Measurements from ENCODE around the gene RBFOX1.

- TF ChIP-seq MAX (IDR thresholded peaks at IDR 0.05; ENCODE audit: low read depth) (no peak), CTCF (IDR thresholded peaks at IDR 0.05) (no peak), YY1 (IDR thresholded peaks at IDR 0.05; ENCODE audit: low read depth) (no peak), ZBTB33 (IDR thresholded peaks at IDR 0.05; ENCODE audit: borderline replicate concordance, low read depth) (no peak), NRF1 (IDR thresholded peaks at IDR 0.05; ENCODE audit: low read depth, low read length) (no peak), SMC3 (IDR thresholded peaks at IDR 0.05; ENCODE audit: low read depth, low read length) (no peak), CHD2 (IDR thresholded peaks at IDR 0.05; ENCODE audit: low read length, partially characterized antibody) (no peak), USF2 (IDR thresholded peaks at IDR 0.05; ENCODE audit: borderline replicate concordance, low read depth, low read length) (no peak), RFX5 (IDR thresholded peaks at IDR 0.05; ENCODE audit: low read length) (no peak)
Observed at GRCh38 chr16:7303052-7303610, 29.5 kb upstream of the RBFOX1 start.

All from SK-N-SH (cell line).